Memory B cell (primary cell): Measurements from ENCODE around the gene LSAMP.
"Not testable (repeated sequence)": the region's sequence is repeated elsewhere in the genome, so short reads cannot be mapped to it uniquely, and the experiment has no call there.

Source experiments
- ATAC-seq: fragments of 150-1000 bp; cut with Tn5 transposase; 2 replicates; pipeline ENCODE4 v1.10.0; 2021; ENCODE audit warnings: low read depth, mild to moderate bottlenecking, moderate library complexity
- DNase-seq, 2 donors: peaks; one replicate each; pipeline ENCODE4 v3.0.0; 2022; ENCODE audit warnings: low spot score in 2 of 2
- H3K27ac Mint-ChIP-seq: one replicate; pipeline ENCODE4 v1.8.0; 2022; ENCODE audit warnings: mild to moderate bottlenecking, moderate library complexity, mixed read lengths
- H3K27me3 Mint-ChIP-seq: one replicate; pipeline ENCODE4 v1.8.0; 2022; ENCODE audit warnings: mixed read lengths
- H3K36me3 Mint-ChIP-seq: one replicate; pipeline ENCODE4 v1.8.0; 2022; ENCODE audit warnings: mild to moderate bottlenecking, mixed read lengths
- H3K4me1 Mint-ChIP-seq: one replicate; pipeline ENCODE4 v1.8.0; 2022; ENCODE audit warnings: mixed read lengths
- H3K4me3 Mint-ChIP-seq: one replicate; pipeline ENCODE4 v1.8.0; 2022; ENCODE audit warnings: mild to moderate bottlenecking, moderate library complexity, mixed read lengths
- H3K9me3 Mint-ChIP-seq: one replicate; pipeline ENCODE4 v1.8.0; 2022; ENCODE audit warnings: mixed read lengths

The LSAMP gene

GRCh38 chr3:115791271-115792153 lies 653.8 kb downstream of the LSAMP start:
- not testable (repeated sequence) for H3K9me3 Mint-ChIP-seq, H3K27me3 Mint-ChIP-seq, H3K4me3 Mint-ChIP-seq, ATAC-seq, H3K36me3 Mint-ChIP-seq, H3K27ac Mint-ChIP-seq, H3K4me1 Mint-ChIP-seq, DNase-seq

GRCh38 chr3:115790759-115791158 lies 654.5 kb downstream of the LSAMP start:
- Mint-ChIP-seq H3K27me3 (peaks cover 8% of the 10 kb centered on the region), H3K27ac (no peak overlapping the region), H3K36me3 (no peaks in the 10 kb centered on the region), H3K4me3 (no peak overlapping the region), H3K9me3 (no peaks in the 10 kb centered on the region), H3K4me1 (peaks cover 4% of the 10 kb centered on the region)
- DNase-seq = no peak
- ATAC-seq = no peak

- DNase-seq = no peak
- Mint-ChIP-seq H3K9me3 (no peaks in the 10 kb centered on the region), H3K27ac (no peak overlapping the region), H3K4me1 (peaks cover 13% of the 10 kb centered on the region), H3K4me3 (no peak overlapping the region), H3K36me3 (no peaks in the 10 kb centered on the region), H3K27me3 (peaks cover 8% of the 10 kb centered on the region)
- no peak for ATAC-seq
Observed at GRCh38 chr3:115789481-115789880, 655.8 kb downstream of the LSAMP start.

- Mint-ChIP-seq H3K27ac (no peak overlapping the region), H3K4me1 (peaks cover 13% of the 10 kb centered on the region), H3K36me3 (no peaks in the 10 kb centered on the region), H3K4me3 (no peak overlapping the region), H3K27me3 (peaks cover 8% of the 10 kb centered on the region), H3K9me3 (no peaks in the 10 kb centered on the region)
- DNase-seq (no peak), ATAC-seq (no peak)
Observed at GRCh38 chr3:115788921-115789470, 656.3 kb downstream of the LSAMP start.

GRCh38 chr3:115787818-115788217 lies 657.5 kb downstream of the LSAMP start:
- Mint-ChIP-seq H3K27me3 (peaks cover 8% of the 10 kb centered on the region), H3K27ac (no peak overlapping the region), H3K36me3 (no peaks in the 10 kb centered on the region), H3K4me3 (no peak overlapping the region), H3K4me1 (peaks cover 15% of the 10 kb centered on the region), H3K9me3 (no peaks in the 10 kb centered on the region)
- ATAC-seq (no peak), DNase-seq (no peak)

GRCh38 chr3:115785782-115786181 lies 659.5 kb downstream of the LSAMP start:
- Mint-ChIP-seq H3K4me1 (peaks cover 11% of the 10 kb centered on the region), H3K27me3 (peaks cover 6% of the 10 kb centered on the region), H3K27ac (no peak overlapping the region)

GRCh38 chr3:115784739-115785536 lies 660.3 kb downstream of the LSAMP start:
- Mint-ChIP-seq H3K4me3 (peak overlapping the region; percentile 91), H3K4me1 (peaks cover 11% of the 10 kb centered on the region), H3K36me3 (no peaks in the 10 kb centered on the region), H3K9me3 (no peaks in the 10 kb centered on the region), H3K27me3 (peaks cover 6% of the 10 kb centered on the region), H3K27ac (peak overlapping the region; percentile 94)
- DNase-seq = no peak
- no peak for ATAC-seq

More at GRCh38 chr3:115785782-115786181, 659.5 kb downstream of the LSAMP start:
- H3K9me3 Mint-ChIP-seq = no peaks in the 10 kb centered on the region
- H3K4me3 Mint-ChIP-seq = no peak overlapping the region
- ATAC-seq (no peak), DNase-seq (no peak)
- no peaks in the 10 kb centered on the region for H3K36me3 Mint-ChIP-seq

GRCh38 chr3:115783938-115784738 lies 661.1 kb downstream of the LSAMP start:
- peaks cover 4% of the 10 kb centered on the region for H3K27me3 Mint-ChIP-seq
- DNase-seq = peak; percentile 91 to 92
- no peaks in the 10 kb centered on the region for H3K36me3 Mint-ChIP-seq
- H3K27ac Mint-ChIP-seq = peak overlapping the region; percentile 94
- H3K4me3 Mint-ChIP-seq = peak overlapping the region; percentile 91
- peaks cover 11% of the 10 kb centered on the region for H3K4me1 Mint-ChIP-seq
- peak; percentile 82 for ATAC-seq
- H3K9me3 Mint-ChIP-seq = no peaks in the 10 kb centered on the region

GRCh38 chr3:115783426-115783825 lies 661.9 kb downstream of the LSAMP start:
- not testable (repeated sequence) for DNase-seq, H3K9me3 Mint-ChIP-seq, H3K36me3 Mint-ChIP-seq, ATAC-seq, H3K4me3 Mint-ChIP-seq, H3K27me3 Mint-ChIP-seq
- H3K27ac Mint-ChIP-seq = peak overlapping the region; percentile 94
- peaks cover 11% of the 10 kb centered on the region for H3K4me1 Mint-ChIP-seq

GRCh38 chr3:115779011-115779410 lies 666.3 kb downstream of the LSAMP start:
- DNase-seq = no peak
- no peaks in the 10 kb centered on the region for H3K27me3 Mint-ChIP-seq
- H3K9me3 Mint-ChIP-seq = no peaks in the 10 kb centered on the region
- H3K4me1 Mint-ChIP-seq = peaks cover 2% of the 10 kb centered on the region
- H3K4me3 Mint-ChIP-seq = no peak overlapping the region
- no peaks in the 10 kb centered on the region for H3K36me3 Mint-ChIP-seq
- ATAC-seq = no peak
- no peak overlapping the region for H3K27ac Mint-ChIP-seq

GRCh38 chr3:115772951-115773350 lies 672.3 kb downstream of the LSAMP start:
- no peak overlapping the region for H3K4me3 Mint-ChIP-seq
- no peak overlapping the region for H3K27ac Mint-ChIP-seq
- H3K9me3 Mint-ChIP-seq = no peaks in the 10 kb centered on the region
- no peak for ATAC-seq
- H3K4me1 Mint-ChIP-seq = no peaks in the 10 kb centered on the region
- no peaks in the 10 kb centered on the region for H3K36me3 Mint-ChIP-seq
- no peak for DNase-seq
- H3K27me3 Mint-ChIP-seq = peaks cover 5% of the 10 kb centered on the region

- ATAC-seq = no peak
- DNase-seq = no peak
- H3K27ac Mint-ChIP-seq = no peak overlapping the region
- peaks cover 8% of the 10 kb centered on the region for H3K27me3 Mint-ChIP-seq
- H3K4me1 Mint-ChIP-seq = no peaks in the 10 kb centered on the region
- no peaks in the 10 kb centered on the region for H3K36me3 Mint-ChIP-seq
- no peak overlapping the region for H3K4me3 Mint-ChIP-seq
- H3K9me3 Mint-ChIP-seq = no peaks in the 10 kb centered on the region
Observed at GRCh38 chr3:115768661-115769060, 676.6 kb downstream of the LSAMP start.

GRCh38 chr3:115766587-115767482 lies 678.5 kb downstream of the LSAMP start:
- no peak overlapping the region for H3K4me3 Mint-ChIP-seq
- H3K4me1 Mint-ChIP-seq = no peaks in the 10 kb centered on the region
- DNase-seq = no peak
- H3K36me3 Mint-ChIP-seq = no peaks in the 10 kb centered on the region
- peaks cover 6% of the 10 kb centered on the region for H3K27me3 Mint-ChIP-seq
- H3K9me3 Mint-ChIP-seq = no peaks in the 10 kb centered on the region
- H3K27ac Mint-ChIP-seq = no peak overlapping the region
- ATAC-seq = no peak
